ENCODE measurements around the gene SMTNL2.

SMTNL2 gene

DNA sequence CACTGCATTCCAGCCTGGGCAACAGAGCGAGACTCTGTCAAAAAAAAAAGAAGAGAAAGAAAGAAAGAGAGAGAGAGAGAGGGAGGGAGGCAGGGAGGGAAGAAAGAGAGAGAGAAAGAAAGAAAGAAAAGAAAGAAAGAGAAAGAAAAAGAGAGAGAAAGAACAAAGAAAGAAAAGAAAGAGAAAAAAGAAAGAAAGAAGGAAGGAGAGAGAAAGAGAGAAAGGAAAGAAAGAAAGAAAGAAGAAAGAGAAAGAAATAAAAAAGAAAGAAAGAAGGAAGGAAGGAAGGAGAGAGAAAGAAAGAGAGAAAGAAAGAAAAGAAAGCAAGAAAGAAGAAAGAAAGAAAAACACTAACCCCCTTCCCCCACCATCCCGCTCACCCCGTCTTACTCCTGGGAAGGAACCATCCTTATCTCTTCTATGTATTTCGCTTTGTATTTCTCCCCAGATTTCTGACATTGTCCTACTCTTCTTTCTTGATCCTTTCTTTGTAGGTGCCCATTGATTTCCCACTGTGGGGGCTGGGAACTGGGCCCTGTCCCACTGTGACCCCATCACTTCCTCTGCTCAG lies 36.3 kb downstream of the SMTNL2 start:
- TF ChIP-seq, protein P1, sequence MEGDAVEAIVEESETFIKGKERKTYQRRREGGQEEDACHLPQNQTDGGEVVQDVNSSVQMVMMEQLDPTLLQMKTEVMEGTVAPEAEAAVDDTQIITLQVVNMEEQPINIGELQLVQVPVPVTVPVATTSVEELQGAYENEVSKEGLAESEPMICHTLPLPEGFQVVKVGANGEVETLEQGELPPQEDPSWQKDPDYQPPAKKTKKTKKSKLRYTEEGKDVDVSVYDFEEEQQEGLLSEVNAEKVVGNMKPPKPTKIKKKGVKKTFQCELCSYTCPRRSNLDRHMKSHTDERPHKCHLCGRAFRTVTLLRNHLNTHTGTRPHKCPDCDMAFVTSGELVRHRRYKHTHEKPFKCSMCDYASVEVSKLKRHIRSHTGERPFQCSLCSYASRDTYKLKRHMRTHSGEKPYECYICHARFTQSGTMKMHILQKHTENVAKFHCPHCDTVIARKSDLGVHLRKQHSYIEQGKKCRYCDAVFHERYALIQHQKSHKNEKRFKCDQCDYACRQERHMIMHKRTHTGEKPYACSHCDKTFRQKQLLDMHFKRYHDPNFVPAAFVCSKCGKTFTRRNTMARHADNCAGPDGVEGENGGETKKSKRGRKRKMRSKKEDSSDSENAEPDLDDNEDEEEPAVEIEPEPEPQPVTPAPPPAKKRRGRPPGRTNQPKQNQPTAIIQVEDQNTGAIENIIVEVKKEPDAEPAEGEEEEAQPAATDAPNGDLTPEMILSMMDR (IDR thresholded peaks at IDR 0.05), result no peak

DNA sequence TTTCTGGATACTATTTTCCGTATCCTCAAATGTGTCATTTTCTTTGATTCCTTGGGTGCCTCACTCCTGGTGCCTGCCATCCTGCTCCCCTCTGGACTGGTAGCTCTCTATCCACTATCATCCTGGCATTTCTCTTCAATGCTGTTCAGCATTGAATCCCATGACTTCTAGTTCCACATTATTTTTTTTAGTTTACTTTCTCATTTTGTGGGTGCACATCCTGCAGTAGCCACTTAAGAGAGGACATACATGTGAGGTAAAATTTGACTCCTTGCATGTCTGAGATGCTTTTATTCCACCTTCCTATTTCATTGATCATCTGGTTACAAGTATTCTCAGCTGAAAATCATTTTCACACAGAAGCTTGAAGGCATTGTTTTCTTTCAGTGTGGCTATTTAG lies 38.0 kb downstream of the SMTNL2 start:
- TF ChIP-seq, protein P1 (IDR thresholded peaks at IDR 0.05), result no peak

DNA sequence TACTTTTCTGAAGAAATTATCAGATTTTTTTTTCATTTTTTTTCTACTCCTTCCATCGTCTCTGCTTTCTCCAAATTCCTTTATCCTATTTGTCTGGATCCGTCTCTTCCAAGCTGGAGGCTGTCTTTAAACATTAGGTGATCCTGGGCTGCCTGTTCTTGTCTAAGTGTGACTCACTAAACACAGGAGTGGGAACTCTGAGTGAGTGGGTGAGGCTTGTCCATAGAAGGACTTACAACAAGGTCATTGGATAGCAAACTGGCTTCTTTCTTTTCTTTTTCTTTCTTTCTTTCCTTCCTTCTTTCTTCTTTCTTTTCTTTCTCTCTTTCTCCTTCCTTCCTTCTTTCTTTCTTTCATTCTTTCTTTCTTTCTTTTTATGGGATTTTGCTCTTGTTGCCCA lies 38.9 kb downstream of the SMTNL2 start:
- TF ChIP-seq, protein P1 (IDR thresholded peaks at IDR 0.05), result no peak

DNA sequence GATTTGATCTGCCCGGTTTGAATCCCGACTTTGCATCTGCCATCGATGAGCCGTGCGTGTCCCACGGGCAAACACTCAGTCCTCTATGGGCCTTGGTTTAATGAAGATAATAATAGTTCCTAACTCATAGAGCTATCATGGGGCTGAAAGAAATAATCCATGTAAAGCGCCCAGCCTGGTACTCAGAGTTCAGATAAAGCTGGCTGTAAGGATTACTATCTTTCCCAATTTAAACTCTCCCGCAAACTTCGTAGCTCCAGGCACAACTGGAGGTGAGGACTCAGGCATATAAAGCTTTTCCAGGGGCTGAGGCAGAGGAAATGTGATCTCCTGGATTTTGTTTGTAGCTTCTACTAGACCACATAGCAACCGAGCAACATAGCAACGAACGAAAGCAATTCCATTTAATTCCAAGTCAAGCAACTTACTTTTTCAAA lies 40.9 kb downstream of the SMTNL2 start:
- TF ChIP-seq, protein P1 (IDR thresholded peaks at IDR 0.05), result no peak

DNA sequence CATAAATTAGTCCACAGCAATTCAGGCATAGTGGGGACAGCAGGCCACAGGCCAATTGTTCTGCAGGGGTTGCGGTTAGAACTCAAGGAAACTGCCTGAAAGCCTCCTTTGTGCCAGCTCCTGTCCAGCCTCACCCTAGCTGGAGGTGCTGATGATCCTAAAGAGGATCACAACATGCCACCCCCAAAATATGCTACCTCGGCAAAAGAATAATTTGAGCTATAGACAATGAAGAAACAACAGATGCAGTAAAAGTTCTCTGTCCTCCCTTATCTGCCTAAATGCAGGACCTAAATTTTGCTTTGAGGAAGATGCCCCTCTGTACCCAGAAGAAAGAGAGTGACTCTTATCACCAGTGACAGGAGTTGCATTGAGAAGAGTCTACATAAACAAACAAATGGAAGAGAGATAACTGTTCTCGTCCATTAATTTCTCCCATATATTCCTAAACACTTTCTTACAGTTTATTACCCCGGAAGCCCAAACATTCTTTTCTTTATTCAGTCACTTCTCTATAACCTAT lies 42.5 kb downstream of the SMTNL2 start:
- TF ChIP-seq, protein P1 (IDR thresholded peaks at IDR 0.05), result no peak

DNA sequence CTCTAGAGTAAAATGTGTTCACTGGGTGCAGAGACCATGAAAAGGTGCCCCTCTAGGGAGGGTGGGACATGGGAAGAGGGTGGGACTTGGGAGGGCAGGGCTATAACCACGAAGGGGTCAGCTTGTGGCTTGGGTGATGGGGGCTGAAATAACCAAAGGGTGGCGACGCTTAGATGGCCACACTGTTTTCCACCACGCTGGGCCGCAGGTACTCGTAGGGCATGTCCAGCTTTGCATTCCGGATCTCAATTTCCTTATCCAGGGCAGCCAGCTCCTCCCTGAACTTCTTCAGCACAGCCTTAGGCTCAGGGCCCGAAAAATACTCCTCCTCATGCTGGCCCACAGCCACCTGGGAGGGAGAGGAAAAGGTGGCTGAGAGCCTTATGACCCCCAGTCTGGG lies 47.1 kb downstream of the SMTNL2 start:
- TF ChIP-seq, protein P1 (IDR thresholded peaks at IDR 0.05), result no peak

DNA sequence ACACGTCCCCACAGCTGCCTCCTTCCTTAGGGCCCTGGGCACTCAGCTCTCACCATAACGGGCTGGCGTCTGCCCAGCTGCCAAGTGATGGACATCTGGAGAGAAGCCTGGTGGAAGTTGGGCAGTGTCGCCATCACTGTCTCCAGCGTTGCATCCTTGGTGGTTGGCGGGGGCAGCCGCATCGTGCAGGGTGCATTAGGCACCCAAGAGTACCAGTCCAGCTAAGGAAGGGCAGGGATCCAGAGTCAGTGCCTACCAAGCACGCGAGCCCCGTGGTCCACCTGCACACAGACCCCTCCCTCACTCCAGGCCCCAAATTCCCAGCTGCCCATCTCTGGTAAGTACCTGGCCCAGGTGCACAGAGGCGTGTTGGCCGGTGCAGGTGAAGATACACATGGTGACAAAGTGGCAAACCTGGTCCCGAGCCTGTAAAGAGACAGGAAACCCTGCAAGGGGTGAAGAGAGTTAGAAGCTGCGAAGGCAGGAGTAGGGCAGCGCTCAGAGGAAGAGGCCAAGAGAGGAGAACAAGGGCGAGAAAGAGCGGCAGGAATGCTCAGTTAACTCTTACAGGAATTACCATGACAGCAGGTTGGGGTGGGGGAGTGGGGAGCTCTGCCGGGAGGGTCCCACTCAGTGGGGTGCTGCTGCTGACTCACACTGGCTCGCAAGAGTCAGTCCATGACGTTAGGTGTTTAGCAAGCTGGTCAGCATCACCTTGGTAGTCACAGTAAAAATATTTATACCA lies 47.7 kb downstream of the SMTNL2 start:
- TF ChIP-seq, protein P1 (IDR thresholded peaks at IDR 0.05), result no peak
